ENCODE data around the gene TMUB1.

TMUB1 gene

DNA sequence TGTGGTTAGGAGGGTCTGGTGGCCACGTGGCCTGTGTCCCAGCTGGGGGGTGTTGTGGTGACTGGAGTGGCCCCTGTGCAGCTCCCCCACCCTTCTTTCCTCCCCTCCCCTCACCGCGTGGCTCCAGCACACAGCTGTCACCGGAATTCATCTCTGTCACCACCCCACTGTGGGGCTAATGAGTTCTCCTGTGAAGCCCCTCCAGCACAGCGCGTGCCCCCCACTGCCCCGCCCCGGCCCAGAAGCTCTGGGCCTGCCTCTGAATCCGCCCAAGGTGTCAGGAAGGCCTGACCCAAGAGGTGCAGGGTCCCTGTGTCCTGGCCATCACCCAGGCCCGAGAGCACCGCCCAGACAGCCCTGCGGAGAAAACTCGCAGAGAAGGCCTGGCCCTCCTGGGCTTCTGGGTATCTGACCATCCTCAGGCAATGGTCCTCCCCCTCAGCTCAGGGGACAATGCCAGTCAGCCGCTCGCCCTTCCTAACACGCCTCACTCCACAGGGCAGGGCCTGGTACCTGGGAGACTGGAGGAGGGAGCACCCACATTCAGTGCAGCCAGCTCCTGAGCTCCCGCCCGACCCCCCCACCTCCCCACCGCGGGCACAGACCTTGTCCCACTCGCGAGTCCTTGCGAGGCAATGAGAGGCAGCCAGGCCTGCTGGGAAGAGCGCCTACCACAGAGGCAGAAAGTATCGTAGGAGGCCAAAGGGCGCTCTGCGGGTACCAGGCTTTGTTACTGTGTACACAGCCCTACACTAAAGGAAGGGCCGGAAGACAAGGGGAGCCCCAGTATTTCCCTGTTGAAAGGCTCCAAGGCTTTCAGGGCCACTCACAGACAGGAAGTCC lies 46.0 kb upstream of the TMUB1 start:
- H3K27ac ChIP-seq = no peak overlapping the region

DNA sequence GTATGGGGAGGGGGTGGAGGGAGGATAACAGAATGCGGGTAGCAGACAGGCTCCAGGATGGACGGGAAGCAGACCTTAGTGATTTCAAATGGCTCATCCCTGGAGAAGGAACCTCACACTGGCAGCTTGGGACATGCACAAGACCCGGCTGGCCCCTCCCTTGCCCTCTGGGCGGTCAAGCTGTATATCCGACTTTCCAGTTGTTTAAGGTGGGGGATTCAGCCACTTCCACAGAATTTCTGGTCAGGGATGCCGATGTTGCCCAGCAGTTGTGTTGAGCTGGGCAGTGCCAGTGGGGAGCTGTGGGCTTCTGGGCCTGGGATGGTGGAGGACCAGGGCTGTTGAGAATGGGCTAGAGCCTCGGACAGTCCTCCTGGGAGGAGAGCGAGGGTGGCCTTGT lies 45.4 kb upstream of the TMUB1 start:
- H3K27ac ChIP-seq = no peak overlapping the region
- TF ChIP-seq ZFX (IDR thresholded peaks at IDR 0.05; ENCODE audit: borderline replicate concordance) = no peak
- TF ChIP-seq, protein P1, sequence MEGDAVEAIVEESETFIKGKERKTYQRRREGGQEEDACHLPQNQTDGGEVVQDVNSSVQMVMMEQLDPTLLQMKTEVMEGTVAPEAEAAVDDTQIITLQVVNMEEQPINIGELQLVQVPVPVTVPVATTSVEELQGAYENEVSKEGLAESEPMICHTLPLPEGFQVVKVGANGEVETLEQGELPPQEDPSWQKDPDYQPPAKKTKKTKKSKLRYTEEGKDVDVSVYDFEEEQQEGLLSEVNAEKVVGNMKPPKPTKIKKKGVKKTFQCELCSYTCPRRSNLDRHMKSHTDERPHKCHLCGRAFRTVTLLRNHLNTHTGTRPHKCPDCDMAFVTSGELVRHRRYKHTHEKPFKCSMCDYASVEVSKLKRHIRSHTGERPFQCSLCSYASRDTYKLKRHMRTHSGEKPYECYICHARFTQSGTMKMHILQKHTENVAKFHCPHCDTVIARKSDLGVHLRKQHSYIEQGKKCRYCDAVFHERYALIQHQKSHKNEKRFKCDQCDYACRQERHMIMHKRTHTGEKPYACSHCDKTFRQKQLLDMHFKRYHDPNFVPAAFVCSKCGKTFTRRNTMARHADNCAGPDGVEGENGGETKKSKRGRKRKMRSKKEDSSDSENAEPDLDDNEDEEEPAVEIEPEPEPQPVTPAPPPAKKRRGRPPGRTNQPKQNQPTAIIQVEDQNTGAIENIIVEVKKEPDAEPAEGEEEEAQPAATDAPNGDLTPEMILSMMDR (IDR thresholded peaks at IDR 0.05) = no peak

More for the DNA sequence above, 46.0 kb upstream of the TMUB1 start:
- no peak for TF ChIP-seq ZFX (IDR thresholded peaks at IDR 0.05; ENCODE audit: borderline replicate concordance)

DNA sequence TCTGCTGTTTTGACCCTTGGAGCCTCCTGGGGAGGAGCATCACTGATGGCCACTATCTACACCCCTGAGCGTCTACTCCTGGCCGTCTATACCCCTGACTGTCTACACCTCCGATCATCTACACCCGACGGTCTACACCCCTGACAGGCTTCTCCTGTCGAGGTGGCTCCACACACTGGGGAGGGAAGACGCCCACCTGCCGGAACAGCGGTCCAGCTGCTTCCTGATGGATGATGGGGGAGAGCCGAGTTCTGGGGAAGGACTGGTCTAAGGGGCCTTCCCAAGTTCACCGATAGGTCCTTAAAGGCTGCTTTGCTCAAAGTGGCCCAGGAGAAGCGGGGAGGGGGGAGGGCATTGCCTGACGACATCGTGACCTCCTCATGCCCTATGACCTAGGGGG lies 44.9 kb upstream of the TMUB1 start:
- TF ChIP-seq, protein P1 (IDR thresholded peaks at IDR 0.05) = no peak
- no peak for TF ChIP-seq ZFX (IDR thresholded peaks at IDR 0.05; ENCODE audit: borderline replicate concordance)
- H3K27ac ChIP-seq = no peak overlapping the region

DNA sequence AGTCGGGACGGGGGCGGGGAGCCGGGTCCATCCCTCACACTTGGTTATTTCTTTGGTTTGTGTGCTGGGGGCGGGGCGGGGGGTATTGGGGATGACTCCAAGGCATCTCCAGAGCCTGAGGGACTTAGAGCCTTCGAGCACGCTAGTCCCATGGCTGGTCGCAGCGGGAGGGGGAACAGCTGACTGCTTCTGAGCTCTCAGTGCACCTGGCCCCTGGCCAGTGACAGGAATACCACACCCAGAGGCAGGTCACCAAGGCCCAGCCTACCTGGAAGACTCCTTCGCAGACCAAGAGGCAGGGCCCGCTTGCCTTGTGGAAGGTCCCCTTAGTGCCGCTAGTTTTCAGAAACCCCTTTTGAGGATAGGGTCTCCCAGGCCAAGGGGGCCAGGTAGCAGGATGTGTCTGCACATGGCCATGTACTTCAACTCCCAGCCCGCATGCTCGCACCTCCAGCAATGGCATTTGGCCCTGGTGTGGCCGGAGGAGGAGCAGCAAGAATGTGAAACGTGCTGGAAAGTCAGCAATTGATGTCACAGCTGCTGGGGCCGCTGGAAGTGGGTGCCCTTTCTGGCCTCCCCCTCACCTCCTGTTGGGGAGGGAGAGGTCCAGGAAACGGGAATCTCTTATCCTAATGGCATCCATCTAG lies 43.3 kb upstream of the TMUB1 start:
- peak overlapping the region; percentile 87 for H3K27ac ChIP-seq
- TF ChIP-seq, protein P1 (IDR thresholded peaks at IDR 0.05) = no peak
- TF ChIP-seq ZFX (IDR thresholded peaks at IDR 0.05; ENCODE audit: borderline replicate concordance) = no peak

DNA sequence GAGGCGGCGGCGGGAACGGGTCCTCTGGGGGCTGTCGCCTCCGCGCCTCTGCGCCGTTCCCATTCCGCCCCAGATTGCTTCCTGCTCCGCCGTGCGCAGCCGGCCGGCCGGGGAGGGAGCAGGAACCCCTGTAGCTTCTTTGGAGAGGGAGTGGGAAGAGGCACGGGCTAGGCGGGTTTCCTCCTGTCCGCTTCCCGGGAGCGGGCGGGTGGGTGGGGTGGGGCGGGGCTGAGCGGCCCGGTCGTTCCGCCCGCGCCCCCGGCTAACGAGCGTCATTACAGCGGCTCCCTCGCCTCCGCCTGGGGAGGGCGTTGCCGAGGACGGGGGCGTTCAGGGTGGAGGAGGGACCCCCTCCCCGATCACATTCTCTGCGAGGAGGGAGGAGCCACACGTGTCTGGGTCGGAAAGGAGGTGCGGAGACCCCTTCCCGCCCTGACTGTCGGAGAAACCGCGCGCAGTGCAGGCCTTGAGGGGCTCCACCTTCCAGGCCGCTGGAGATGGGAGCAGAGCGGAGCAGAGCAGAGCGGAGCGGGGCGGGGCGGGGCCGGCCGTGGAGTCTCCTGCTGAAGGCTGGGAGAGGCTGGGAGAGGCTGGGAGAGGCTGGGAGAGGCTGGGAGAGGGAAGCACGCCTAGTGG lies 42.7 kb upstream of the TMUB1 start:
- no peak for TF ChIP-seq ZFX (IDR thresholded peaks at IDR 0.05; ENCODE audit: borderline replicate concordance)
- TF ChIP-seq, protein P1 (IDR thresholded peaks at IDR 0.05) = no peak; the same call in 1 of the 2 replicates

DNA sequence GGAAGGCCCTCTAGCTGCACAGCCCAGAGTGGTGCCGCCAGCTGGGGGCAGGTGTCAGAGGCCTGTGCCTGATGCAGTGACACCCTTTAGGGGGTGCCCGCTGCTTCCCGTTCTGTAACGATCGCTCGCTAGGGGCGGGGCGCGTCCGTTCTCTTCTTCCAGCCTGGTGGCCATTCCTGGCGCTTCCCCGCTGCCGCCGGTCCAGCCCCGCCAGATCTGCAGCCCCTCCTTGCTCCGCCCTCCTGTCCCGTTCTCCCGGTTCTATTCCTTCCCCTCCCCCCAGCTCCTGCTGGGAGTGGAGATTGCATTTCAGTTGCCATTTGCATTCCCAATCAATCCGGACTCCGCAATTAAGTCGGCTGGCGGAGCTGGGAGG lies 42.2 kb upstream of the TMUB1 start:
- TF ChIP-seq, protein P1 (IDR thresholded peaks at IDR 0.05) = peak; percentile 30
- TF ChIP-seq ZFX (IDR thresholded peaks at IDR 0.05; ENCODE audit: borderline replicate concordance) = no peak
- H3K27ac ChIP-seq = peak overlapping the region; percentile 87

More for the DNA sequence above, 42.7 kb upstream of the TMUB1 start:
- peak overlapping the region; percentile 87 for H3K27ac ChIP-seq

DNA sequence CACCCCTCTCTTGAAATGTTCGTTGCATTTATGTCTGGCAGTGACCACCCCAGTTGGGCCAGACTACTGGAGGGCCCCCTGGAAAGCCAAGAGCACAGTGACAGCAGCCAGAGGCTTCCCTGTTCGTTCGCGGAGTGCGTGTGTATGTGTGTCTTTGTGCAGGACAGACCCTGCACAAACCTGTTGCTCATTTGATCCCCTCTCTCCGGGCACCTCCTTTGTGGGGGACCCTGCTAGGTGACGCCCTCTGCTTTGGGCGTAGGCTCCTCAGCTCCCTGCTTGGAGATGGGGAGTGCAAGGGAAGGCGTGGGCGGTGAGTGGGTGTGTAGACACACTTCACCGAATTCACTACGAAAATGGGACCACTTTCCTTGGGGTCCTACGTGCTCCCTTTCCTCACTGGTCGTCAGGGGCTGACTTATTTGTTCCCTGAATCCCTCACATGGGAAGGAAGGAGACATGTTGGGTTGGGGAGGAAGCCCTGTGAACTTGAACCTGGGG lies 41.7 kb upstream of the TMUB1 start:
- TF ChIP-seq, protein P1 (IDR thresholded peaks at IDR 0.05) = no peak
- no peak for TF ChIP-seq ZFX (IDR thresholded peaks at IDR 0.05; ENCODE audit: borderline replicate concordance)
- peak overlapping the region; percentile 87 for H3K27ac ChIP-seq

Data from 22Rv1 (cell line).